ENCODE measurements around the gene ATF1. TPM values are rescaled to one million over a fixed set of nuclear protein-coding genes. Genes with fewer than 3 reads are reported as not detected.

Gene ATF1
- total RNA-seq, 4 donors from 2014 or later: 16.8 to 24.9 (median 18.0) TPM

- H3K4me3 ChIP-seq: no peak overlapping the region
- H3K9me3 ChIP-seq: no peaks in the 10 kb centered on the region
- H3K27ac ChIP-seq: peak overlapping the region in 1 of 4 donors; percentile 32
- TF ChIP-seq POLR2A (IDR thresholded peaks at IDR 0.05): no peak
- no peak for TF ChIP-seq EP300 (IDR thresholded peaks at IDR 0.05)
- TF ChIP-seq CTCF (IDR thresholded peaks at IDR 0.05): no peak
- WGBS, 2 donors: 81 to 88% methylated on average over 9 of the region's 9 CpGs
- H3K4me1 ChIP-seq: peaks cover 0 to 6% (median 0%) of the 10 kb centered on the region in 4 donors
- no peaks in the 10 kb centered on the region for H3K27me3 ChIP-seq
- peaks cover 0 to 90% (median 19%) of the 10 kb centered on the region in 3 donors for H3K36me3 ChIP-seq
- DNase-seq (ENCODE audit: low spot score in 2 of 2): no peak
These were observed 31.3 kb upstream of the ATF1 start for GRCh38 chr12:50732591-50732990.

- H3K4me1 ChIP-seq: peaks cover 0 to 6% (median 0%) of the 10 kb centered on the region in 4 donors
- no peak for DNase-seq (ENCODE audit: low spot score in 2 of 2)
- no peak for TF ChIP-seq POLR2A (IDR thresholded peaks at IDR 0.05)
- TF ChIP-seq CTCF (IDR thresholded peaks at IDR 0.05): no peak
- no peak for TF ChIP-seq EP300 (IDR thresholded peaks at IDR 0.05)
- H3K27me3 ChIP-seq: no peaks in the 10 kb centered on the region
- no peak overlapping the region for H3K27ac ChIP-seq
- 85 to 89% methylated on average over 3 of the region's 3 CpGs for WGBS, 2 donors
- H3K36me3 ChIP-seq: peaks cover 0 to 90% (median 29%) of the 10 kb centered on the region in 3 donors
- no peaks in the 10 kb centered on the region for H3K9me3 ChIP-seq
- no peak overlapping the region for H3K4me3 ChIP-seq
These were observed 30.2 kb upstream of the ATF1 start for GRCh38 chr12:50733706-50734105.

- H3K27me3 ChIP-seq: no peaks in the 10 kb centered on the region
- DNase-seq (ENCODE audit: low spot score in 2 of 2): peak in 1 of 2 donors; percentile 13
- no peak overlapping the region for H3K27ac ChIP-seq
- H3K9me3 ChIP-seq: no peaks in the 10 kb centered on the region
- H3K4me1 ChIP-seq: peaks cover 0 to 6% (median 0%) of the 10 kb centered on the region in 4 donors
- TF ChIP-seq EP300 (IDR thresholded peaks at IDR 0.05): no peak
- no peak for TF ChIP-seq POLR2A (IDR thresholded peaks at IDR 0.05)
- TF ChIP-seq CTCF (IDR thresholded peaks at IDR 0.05): peak; percentile 36 to 59 (median 52)
- peaks cover 0 to 90% (median 34%) of the 10 kb centered on the region in 3 donors for H3K36me3 ChIP-seq
- no peak overlapping the region for H3K4me3 ChIP-seq
- 67 to 69% methylated on average over 10 of the region's 10 CpGs for WGBS, 2 donors
These were observed 29.3 kb upstream of the ATF1 start for GRCh38 chr12:50734409-50735263.

GRCh38 chr12:50739611-50740010 is 24.3 kb upstream of the ATF1 start:
- H3K9me3 ChIP-seq: no peaks in the 10 kb centered on the region
- TF ChIP-seq CTCF (IDR thresholded peaks at IDR 0.05) (no peak), EP300 (IDR thresholded peaks at IDR 0.05) (no peak), POLR2A (IDR thresholded peaks at IDR 0.05) (no peak)
- WGBS, 2 donors: 90 to 94% methylated on average over 7 of the region's 7 CpGs
- H3K27me3 ChIP-seq: no peaks in the 10 kb centered on the region
- H3K27ac ChIP-seq: no peak overlapping the region
- peaks cover 0 to 92% (median 52%) of the 10 kb centered on the region in 3 donors for H3K36me3 ChIP-seq
- DNase-seq (ENCODE audit: low spot score in 2 of 2): no peak
- no peak overlapping the region for H3K4me3 ChIP-seq
- H3K4me1 ChIP-seq: peaks cover 0 to under 1% (median 0%) of the 10 kb centered on the region in 4 donors

- no peaks in the 10 kb centered on the region for H3K27me3 ChIP-seq
- no peak overlapping the region for H3K27ac ChIP-seq
- no peaks in the 10 kb centered on the region for H3K9me3 ChIP-seq
- DNase-seq (ENCODE audit: low spot score in 2 of 2): no peak
- TF ChIP-seq CTCF (IDR thresholded peaks at IDR 0.05) (no peak), EP300 (IDR thresholded peaks at IDR 0.05) (no peak), POLR2A (IDR thresholded peaks at IDR 0.05) (no peak)
- H3K4me3 ChIP-seq: no peak overlapping the region
- H3K36me3 ChIP-seq: peaks cover 0 to 95% (median 57%) of the 10 kb centered on the region in 3 donors
- H3K4me1 ChIP-seq: no peaks in the 10 kb centered on the region
- WGBS, 2 donors: 91 to 95% methylated on average over 2 of the region's 2 CpGs
These were observed 23.6 kb upstream of the ATF1 start for GRCh38 chr12:50740307-50740706.
